ENCODE results near the gene IGSF11. TPM values are rescaled to one million over a fixed set of nuclear protein-coding genes. Genes with fewer than 3 reads are reported as not detected.

Gene IGSF11
- total RNA-seq, 1 donor from 2014 or later = 1.1 TPM

GRCh38 chr3:118927449-118927848 lies 107.2 kb downstream of the IGSF11 start:
- ATAC-seq (no peak), DNase-seq (no peak)
- intact Hi-C loops (cut with DNase I) = no loop called here
- Histone ChIP-seq H3K9me3 (no peaks in the 10 kb centered on the region), H3K36me3 (no peaks in the 10 kb centered on the region), H3K4me3 (no peak overlapping the region), H3K4me1 (no peaks in the 10 kb centered on the region), H3K27me3 (ENCODE audit: low read depth) (no peaks in the 10 kb centered on the region), H3K27ac (no peak overlapping the region)
- TF ChIP-seq CTCF (IDR thresholded peaks at IDR 0.05) = no peak

GRCh38 chr3:118912188-118912587 lies 122.5 kb downstream of the IGSF11 start:
- no peak overlapping the region for H3K4me3 ChIP-seq
- TF ChIP-seq CTCF (IDR thresholded peaks at IDR 0.05) = no peak
- DNase-seq (no peak), ATAC-seq (no peak)
- H3K36me3 ChIP-seq = no peaks in the 10 kb centered on the region
- no peaks in the 10 kb centered on the region for H3K27me3 ChIP-seq (ENCODE audit: low read depth)
- intact Hi-C loops (cut with DNase I) = no loop called here
- no peak overlapping the region for H3K27ac ChIP-seq
- no peaks in the 10 kb centered on the region for H3K4me1 ChIP-seq
- no peaks in the 10 kb centered on the region for H3K9me3 ChIP-seq

GRCh38 chr3:118910332-118910731 lies 124.3 kb downstream of the IGSF11 start:
- H3K27ac ChIP-seq = no peak overlapping the region
- H3K4me1 ChIP-seq = no peaks in the 10 kb centered on the region
- no peak overlapping the region for H3K4me3 ChIP-seq
- TF ChIP-seq CTCF (IDR thresholded peaks at IDR 0.05) = no peak
- intact Hi-C loops (cut with DNase I) = no loop called here
- no peak for DNase-seq
- no peaks in the 10 kb centered on the region for H3K27me3 ChIP-seq (ENCODE audit: low read depth)
- H3K9me3 ChIP-seq = no peaks in the 10 kb centered on the region
- no peak for ATAC-seq
- H3K36me3 ChIP-seq = no peaks in the 10 kb centered on the region

- Histone ChIP-seq H3K4me3 (no peak overlapping the region), H3K36me3 (no peaks in the 10 kb centered on the region), H3K27ac (no peak overlapping the region), H3K9me3 (no peaks in the 10 kb centered on the region), H3K4me1 (no peaks in the 10 kb centered on the region), H3K27me3 (ENCODE audit: low read depth) (no peaks in the 10 kb centered on the region)
- DNase-seq = no peak
- intact Hi-C loops (cut with DNase I) = no loop called here
- ATAC-seq = no peak
- no peak for TF ChIP-seq CTCF (IDR thresholded peaks at IDR 0.05)
These were observed 124.9 kb downstream of the IGSF11 start for GRCh38 chr3:118909763-118910162.

GRCh38 chr3:118907909-118908308 lies 126.7 kb downstream of the IGSF11 start:
- Histone ChIP-seq H3K36me3 (no peaks in the 10 kb centered on the region), H3K9me3 (no peaks in the 10 kb centered on the region), H3K27ac (no peak overlapping the region), H3K27me3 (ENCODE audit: low read depth) (no peaks in the 10 kb centered on the region), H3K4me1 (no peaks in the 10 kb centered on the region), H3K4me3 (no peak overlapping the region)
- TF ChIP-seq CTCF (IDR thresholded peaks at IDR 0.05) = no peak
- intact Hi-C loops (cut with DNase I) = no loop called here
- ATAC-seq (no peak), DNase-seq (no peak)
